ENCODE results near the gene PFN2.

DNA sequence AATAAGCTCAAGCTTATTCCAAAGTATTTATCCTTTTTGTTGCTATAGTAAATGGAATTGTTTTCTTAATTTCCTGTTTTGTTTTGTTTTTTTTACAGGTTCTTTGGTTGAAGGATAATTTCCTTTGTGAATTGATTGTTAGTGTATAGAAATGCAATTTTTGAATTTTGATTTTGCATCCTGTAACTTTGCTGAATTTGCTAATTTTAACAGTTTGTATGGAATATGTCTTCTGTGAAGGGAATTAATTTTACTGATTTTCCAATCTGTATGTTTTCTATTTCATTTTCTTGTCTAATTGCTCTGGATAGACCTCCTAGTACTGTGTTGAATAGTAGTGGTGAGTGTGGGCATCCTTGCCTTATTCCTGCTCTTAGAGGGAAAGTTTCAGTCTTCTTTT lies 28.3 kb downstream of the PFN2 start:
- TF ChIP-seq, protein P1, sequence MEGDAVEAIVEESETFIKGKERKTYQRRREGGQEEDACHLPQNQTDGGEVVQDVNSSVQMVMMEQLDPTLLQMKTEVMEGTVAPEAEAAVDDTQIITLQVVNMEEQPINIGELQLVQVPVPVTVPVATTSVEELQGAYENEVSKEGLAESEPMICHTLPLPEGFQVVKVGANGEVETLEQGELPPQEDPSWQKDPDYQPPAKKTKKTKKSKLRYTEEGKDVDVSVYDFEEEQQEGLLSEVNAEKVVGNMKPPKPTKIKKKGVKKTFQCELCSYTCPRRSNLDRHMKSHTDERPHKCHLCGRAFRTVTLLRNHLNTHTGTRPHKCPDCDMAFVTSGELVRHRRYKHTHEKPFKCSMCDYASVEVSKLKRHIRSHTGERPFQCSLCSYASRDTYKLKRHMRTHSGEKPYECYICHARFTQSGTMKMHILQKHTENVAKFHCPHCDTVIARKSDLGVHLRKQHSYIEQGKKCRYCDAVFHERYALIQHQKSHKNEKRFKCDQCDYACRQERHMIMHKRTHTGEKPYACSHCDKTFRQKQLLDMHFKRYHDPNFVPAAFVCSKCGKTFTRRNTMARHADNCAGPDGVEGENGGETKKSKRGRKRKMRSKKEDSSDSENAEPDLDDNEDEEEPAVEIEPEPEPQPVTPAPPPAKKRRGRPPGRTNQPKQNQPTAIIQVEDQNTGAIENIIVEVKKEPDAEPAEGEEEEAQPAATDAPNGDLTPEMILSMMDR (IDR thresholded peaks at IDR 0.05), result no peak
- TF ChIP-seq POLR2A (IDR thresholded peaks at IDR 0.05) (no peak), POLR2AphosphoS5 (IDR thresholded peaks at IDR 0.05; ENCODE audit: insufficient read depth in 1 of 2, low read depth in 1 of 2) (no peak)
